HUDEP-2 (cell line): ENCODE results near the gene FAM9C.

Source experiments
- DNase-seq, 76 experiments: peaks; one replicate each; lab custom pipeline; 2025; ENCODE audit not compliant: unreplicated experiment in 76 of 76; lab: John Stamatoyannopoulos, UW

The FAM9C gene

GRCh38 chrX:12986164-12986779 lies 58.1 kb downstream of the FAM9C start:
- peak in 5 of 76 experiments; percentile 0 to 8 (median 1) for DNase-seq
